ENCODE results near the gene CCL20.

The CCL20 gene

DNA sequence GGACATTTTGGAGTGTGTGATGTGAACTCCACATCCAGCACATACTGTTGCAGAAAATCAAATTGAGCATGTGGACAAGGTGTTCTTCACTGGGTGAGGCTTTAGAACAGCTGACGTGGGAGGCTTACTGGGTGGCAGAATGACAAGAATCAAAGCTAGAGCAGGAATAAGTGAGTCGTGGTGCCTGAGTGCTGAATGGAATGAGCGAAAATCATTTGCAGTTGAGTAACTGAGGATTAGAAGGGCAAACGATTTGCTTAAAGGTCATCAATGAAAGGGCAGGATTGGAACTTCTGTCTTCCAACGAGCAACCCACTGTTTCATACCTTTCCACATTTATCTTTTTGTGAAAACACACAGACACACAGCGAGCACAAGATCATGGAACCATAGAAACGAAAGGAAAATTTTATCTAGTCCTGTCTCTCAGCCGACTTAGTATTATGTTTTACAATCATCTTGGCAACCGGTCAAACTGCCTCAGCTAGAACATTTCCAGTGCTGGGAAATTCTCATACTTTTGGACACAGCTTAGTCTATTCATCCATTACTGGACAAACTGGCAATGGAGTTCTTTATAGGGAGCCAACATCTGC lies 50.6 kb downstream of the CCL20 start:
- Mint-ChIP-seq H3K9me3 (no peaks in the 10 kb centered on the region), H3K27ac (no peak overlapping the region), H3K4me1 (ENCODE audit: low read depth) (no peaks in the 10 kb centered on the region), H3K36me3 (ENCODE audit: low read depth) (no peaks in the 10 kb centered on the region), H3K4me3 (no peak overlapping the region), H3K27me3 (peaks cover 5% of the 10 kb centered on the region)
- no peak for DNase-seq

GRCh38 chr2:227865291-227865690 lies 51.6 kb downstream of the CCL20 start:
- H3K27ac Mint-ChIP-seq: no peak overlapping the region
- H3K27me3 Mint-ChIP-seq: peaks cover 15% of the 10 kb centered on the region
- no peaks in the 10 kb centered on the region for H3K36me3 Mint-ChIP-seq (ENCODE audit: low read depth)
- H3K4me1 Mint-ChIP-seq (ENCODE audit: low read depth): no peaks in the 10 kb centered on the region
- DNase-seq: no peak
- no peak overlapping the region for H3K4me3 Mint-ChIP-seq
- no peaks in the 10 kb centered on the region for H3K9me3 Mint-ChIP-seq

All from activated T-cell treated with anti-CD3 and anti-CD28 coated beads, Interleukin-2, amount 50 U/mL, for 24 hours (primary cell).